Effector CD8-positive, alpha-beta T cell (primary cell): ENCODE data around the gene CHRNA5.

ENCODE experiments used
- DNase-seq: peaks from one replicate; lab custom pipeline; 2025; lab: John Stamatoyannopoulos, UW

Gene CHRNA5

GRCh38 chr15:78620021-78620526, 54.8 kb downstream of the CHRNA5 start:
- no peak for DNase-seq

GRCh38 chr15:78620527-78621421, 55.5 kb downstream of the CHRNA5 start, which contains the start of gene CHRNA3:
Gene CHRNA3, minus strand, starts transcription at chr15:78620996. Its CDS starts 202 bp downstream, at chr15:78620794.
- no peak for DNase-seq

- DNase-seq: no peak
These were observed 56.6 kb downstream of the CHRNA5 start for GRCh38 chr15:78621810-78622402.

GRCh38 chr15:78623786-78624497, 58.6 kb downstream of the CHRNA5 start:
- no peak for DNase-seq

GRCh38 chr15:78624651-78625590, 59.6 kb downstream of the CHRNA5 start:
- DNase-seq: no peak

GRCh38 chr15:78625606-78626280, 60.4 kb downstream of the CHRNA5 start:
- DNase-seq: no peak

- DNase-seq: no peak
These were observed 61.2 kb downstream of the CHRNA5 start for GRCh38 chr15:78626381-78626995.

GRCh38 chr15:78627348-78627747, 62.0 kb downstream of the CHRNA5 start:
- no peak for DNase-seq

- DNase-seq: no peak
These were observed 62.9 kb downstream of the CHRNA5 start for GRCh38 chr15:78628227-78628626.

GRCh38 chr15:78629031-78629715, 63.9 kb downstream of the CHRNA5 start:
- no peak for DNase-seq

- DNase-seq: no peak
These were observed 64.4 kb downstream of the CHRNA5 start for GRCh38 chr15:78629716-78630065.

- no peak for DNase-seq
These were observed 65.7 kb downstream of the CHRNA5 start for GRCh38 chr15:78630886-78631633.

GRCh38 chr15:78633348-78633747, 68.0 kb downstream of the CHRNA5 start:
- DNase-seq: no peak

- DNase-seq: no peak
These were observed 69.2 kb downstream of the CHRNA5 start for GRCh38 chr15:78634210-78635145.

- DNase-seq: no peak
These were observed 70.0 kb downstream of the CHRNA5 start for GRCh38 chr15:78635346-78635745.

GRCh38 chr15:78636378-78636859, 71.1 kb downstream of the CHRNA5 start:
- no peak for DNase-seq

- DNase-seq: no peak
These were observed 72.6 kb downstream of the CHRNA5 start for GRCh38 chr15:78637776-78638435.
